IPS-20b (cell line): Measurements from ENCODE around the gene HFE.
"Not testable (repeated sequence)": the region's sequence is repeated elsewhere in the genome, so short reads cannot be mapped to it uniquely, and the experiment has no call there.

Experiments
- H3K27ac ChIP-seq: one replicate; pipeline ENCODE4 v1.5.1; 2013; ENCODE audit warnings: low read length
- H3K27me3 ChIP-seq: 2 replicates; pipeline ENCODE4 v1.6.1; 2013; ENCODE audit warnings: mild to moderate bottlenecking, low read length, inconsistent platforms; ENCODE audit not compliant: insufficient read depth
- H3K36me3 ChIP-seq: 2 replicates; pipeline ENCODE4 v1.6.1; 2013; ENCODE audit warnings: low read depth, mild to moderate bottlenecking, inconsistent platforms, low read length, moderate library complexity; ENCODE audit not compliant: insufficient read depth
- H3K4me1 ChIP-seq: 2 replicates; pipeline ENCODE4 v1.6.1; 2013; ENCODE audit warnings: mild to moderate bottlenecking, control low read depth, inconsistent platforms, low read length, moderate library complexity; ENCODE audit not compliant: insufficient read depth
- H3K4me3 ChIP-seq: 2 replicates; pipeline ENCODE4 v1.5.1; 2013; ENCODE audit warnings: mild to moderate bottlenecking, low read length, inconsistent platforms
- H3K9ac ChIP-seq: 2 replicates; pipeline ENCODE4 v1.6.1; 2013; ENCODE audit warnings: low read depth, mild to moderate bottlenecking, inconsistent platforms, low read length, moderate library complexity
- H3K9me3 ChIP-seq: 2 replicates; pipeline ENCODE4 v1.6.1; 2013; ENCODE audit warnings: mild to moderate bottlenecking, low read depth, low read length, inconsistent platforms; ENCODE audit not compliant: insufficient read depth

The HFE gene

GRCh38 chr6:26087284-26088115 lies at the start of gene HFE:
TSS of gene HFE (plus strand) at chr6:26087429. CDS start at chr6:26087441, 12 bp downstream.
- H3K4me3 ChIP-seq = peak within 1 kb of the TSS; percentile 80
- no peaks in the 10 kb centered on the region for H3K27me3 ChIP-seq
- no peaks in the 10 kb centered on the region for H3K9me3 ChIP-seq
- no peaks in the 10 kb centered on the region for H3K36me3 ChIP-seq
- H3K9ac ChIP-seq = peak within 1 kb of the TSS; percentile 78
- H3K27ac ChIP-seq = no peak within 1 kb of the TSS
- no peaks in the 10 kb centered on the region; the same call in 1 of the 2 replicates for H3K4me1 ChIP-seq

- H3K4me1 ChIP-seq = peaks cover 7% of the 10 kb centered on the region; the same call in 1 of the 2 replicates
- H3K9ac ChIP-seq = no peak overlapping the region
- no peaks in the 10 kb centered on the region for H3K27me3 ChIP-seq
- H3K27ac ChIP-seq = no peak overlapping the region
- no peaks in the 10 kb centered on the region for H3K36me3 ChIP-seq
- 0 out of 2 replicates have a peak, but pooled peaks cover 2% of the 10 kb centered on the region for H3K9me3 ChIP-seq
- H3K4me3 ChIP-seq = no peak overlapping the region
Measured at GRCh38 chr6:26041946-26042345, 45.3 kb upstream of the HFE start.

GRCh38 chr6:26043384-26044139 lies 43.7 kb upstream of the HFE start:
- peaks cover 14% of the 10 kb centered on the region for H3K4me1 ChIP-seq
- no peaks in the 10 kb centered on the region for H3K36me3 ChIP-seq
- peak overlapping the region; percentile 63; the same call in 1 of the 2 replicates for H3K4me3 ChIP-seq
- H3K27ac ChIP-seq = peak overlapping the region; percentile 98
- H3K9me3 ChIP-seq = 0 out of 2 replicates have a peak, but pooled peaks cover 2% of the 10 kb centered on the region
- peak overlapping the region; percentile 86; the same call in 1 of the 2 replicates for H3K9ac ChIP-seq
- no peaks in the 10 kb centered on the region for H3K27me3 ChIP-seq

- Histone ChIP-seq H3K4me3 (peak overlapping the region; percentile 63; the same call in 1 of the 2 replicates), H3K4me1 (peaks cover 14% of the 10 kb centered on the region), H3K36me3 (no peaks in the 10 kb centered on the region), H3K27me3 (no peaks in the 10 kb centered on the region), H3K9me3 (0 out of 2 replicates have a peak, but pooled peaks cover 2% of the 10 kb centered on the region), H3K9ac (peak overlapping the region; percentile 86; the same call in 1 of the 2 replicates), H3K27ac (peak overlapping the region; percentile 98)
Measured at GRCh38 chr6:26044140-26045064, 42.8 kb upstream of the HFE start.

- H3K36me3 ChIP-seq = no peaks in the 10 kb centered on the region
- peak overlapping the region; percentile 63; the same call in 1 of the 2 replicates for H3K4me3 ChIP-seq
- H3K27me3 ChIP-seq = no peaks in the 10 kb centered on the region
- H3K27ac ChIP-seq = peak overlapping the region; percentile 98
- 0 out of 2 replicates have a peak, but pooled peaks cover 2% of the 10 kb centered on the region for H3K9me3 ChIP-seq
- H3K4me1 ChIP-seq = peaks cover 14% of the 10 kb centered on the region
- peak overlapping the region; percentile 86; the same call in 1 of the 2 replicates for H3K9ac ChIP-seq
Measured at GRCh38 chr6:26045065-26045927, 41.9 kb upstream of the HFE start.

GRCh38 chr6:26045928-26046368 lies 41.3 kb upstream of the HFE start:
- H3K9me3 ChIP-seq = 0 out of 2 replicates have a peak, but pooled peaks cover 2% of the 10 kb centered on the region
- H3K36me3 ChIP-seq = no peaks in the 10 kb centered on the region
- peaks cover 14% of the 10 kb centered on the region for H3K4me1 ChIP-seq
- H3K4me3 ChIP-seq = peak overlapping the region; percentile 61; the same call in 1 of the 2 replicates
- no peaks in the 10 kb centered on the region for H3K27me3 ChIP-seq
- H3K27ac ChIP-seq = peak overlapping the region; percentile 78
- H3K9ac ChIP-seq = peak overlapping the region; percentile 82; the same call in 1 of the 2 replicates

- H3K9ac ChIP-seq, H3K27ac ChIP-seq, H3K27me3 ChIP-seq, H3K36me3 ChIP-seq, H3K4me3 ChIP-seq, H3K9me3 ChIP-seq: not testable (repeated sequence)
- H3K4me1 ChIP-seq = peaks cover 17% of the 10 kb centered on the region
Measured at GRCh38 chr6:26047329-26047728, 39.9 kb upstream of the HFE start.

GRCh38 chr6:26048590-26048989 lies 38.6 kb upstream of the HFE start:
- H3K4me1 ChIP-seq = peaks cover 17% of the 10 kb centered on the region
- 0 out of 2 replicates have a peak, but pooled peaks cover 2% of the 10 kb centered on the region for H3K9me3 ChIP-seq
- no peak overlapping the region for H3K4me3 ChIP-seq
- H3K36me3 ChIP-seq = no peaks in the 10 kb centered on the region
- no peak overlapping the region for H3K9ac ChIP-seq
- no peaks in the 10 kb centered on the region for H3K27me3 ChIP-seq
- H3K27ac ChIP-seq = no peak overlapping the region

- H3K27ac ChIP-seq = no peak overlapping the region
- peak overlapping the region; percentile 9; the same call in 1 of the 2 replicates for H3K9ac ChIP-seq
- no peaks in the 10 kb centered on the region for H3K36me3 ChIP-seq
- H3K27me3 ChIP-seq = no peaks in the 10 kb centered on the region
- H3K4me1 ChIP-seq = peaks cover 19% of the 10 kb centered on the region
- no peaks in the 10 kb centered on the region for H3K9me3 ChIP-seq
- no peak overlapping the region for H3K4me3 ChIP-seq
Measured at GRCh38 chr6:26051665-26052310, 35.4 kb upstream of the HFE start.

GRCh38 chr6:26052762-26053250 lies 34.4 kb upstream of the HFE start:
- not testable (repeated sequence) for H3K27me3 ChIP-seq, H3K9me3 ChIP-seq, H3K9ac ChIP-seq, H3K4me3 ChIP-seq, H3K36me3 ChIP-seq, H3K27ac ChIP-seq
- peaks cover 23% of the 10 kb centered on the region for H3K4me1 ChIP-seq
